DMS79 treated with DMSO at 0.1 percent for 48 hours (cell line): ENCODE results near the gene MKNK1.
A peak's percentile ranks its signal among the peaks of the same experiment; 100 is the strongest.

Source experiments
- DNase-seq: peaks from one replicate; lab custom pipeline; 2025; lab: John Stamatoyannopoulos, UW

Gene MKNK1

DNA sequence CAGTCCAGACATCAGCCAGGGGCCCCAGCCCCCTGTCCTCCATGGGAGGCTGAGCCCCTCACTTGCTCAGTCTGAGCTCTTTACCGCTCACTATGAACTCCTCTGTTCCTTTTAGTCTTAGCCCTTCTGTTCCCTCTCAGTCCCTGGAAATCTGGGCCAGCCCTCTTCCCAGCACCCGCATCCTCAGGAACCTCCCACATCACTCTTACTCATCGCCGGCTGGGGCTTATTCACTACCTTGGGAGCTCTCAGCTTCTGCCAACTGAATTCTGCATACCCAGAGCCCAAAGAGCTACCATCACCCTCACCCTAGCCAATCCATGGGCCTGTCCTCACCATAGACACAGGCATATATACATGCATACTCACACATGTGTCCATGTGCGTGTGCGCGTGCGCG lies 64.1 kb downstream of the MKNK1 start:
- no peak for DNase-seq

GRCh38 chr1:46538147-46538546 lies 65.9 kb downstream of the MKNK1 start:
- DNase-seq, result no peak

DNA sequence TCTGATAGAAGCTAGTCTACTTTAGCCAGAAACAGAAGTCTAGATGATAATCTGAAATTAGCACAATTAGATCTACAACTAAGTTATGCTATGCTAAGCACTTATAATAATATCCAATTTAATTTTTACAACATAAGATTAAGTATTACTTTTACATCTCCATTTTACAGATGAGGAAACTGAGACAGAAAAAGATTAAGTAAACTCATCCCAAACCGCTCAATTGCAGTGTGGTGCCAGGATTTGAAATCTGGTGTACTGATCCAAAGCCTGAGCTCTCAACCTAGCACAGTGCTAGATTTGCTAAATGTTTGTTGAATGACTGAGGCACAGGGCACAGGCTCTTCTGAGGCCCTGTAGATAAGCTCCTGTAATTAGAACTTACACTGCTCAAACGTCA lies 66.4 kb downstream of the MKNK1 start:
- DNase-seq, result no peak

DNA sequence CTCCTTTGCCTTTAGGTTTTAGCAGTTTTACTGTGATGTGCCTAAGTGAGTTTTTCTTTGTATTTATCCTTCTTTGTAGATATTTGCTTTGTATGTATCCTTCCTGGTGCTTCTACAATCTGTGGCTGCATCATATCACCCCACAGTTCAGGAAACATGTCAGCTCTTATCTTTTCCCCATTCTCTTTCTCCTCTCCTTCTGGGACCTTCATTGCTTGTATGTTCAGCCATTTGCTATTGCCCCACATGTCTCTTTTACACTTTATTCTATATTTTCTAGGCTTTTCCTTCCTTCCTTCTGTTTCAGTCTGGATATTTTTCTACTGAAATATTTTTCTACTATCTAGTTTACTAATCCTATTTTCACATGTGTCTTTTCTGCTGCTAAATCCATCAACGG lies 67.5 kb downstream of the MKNK1 start:
- no peak for DNase-seq

GRCh38 chr1:46535063-46535462 lies 69.0 kb downstream of the MKNK1 start:
- DNase-seq, result no peak

GRCh38 chr1:46533179-46533864 lies 70.7 kb downstream of the MKNK1 start:
- peak; percentile 33 for DNase-seq

DNA sequence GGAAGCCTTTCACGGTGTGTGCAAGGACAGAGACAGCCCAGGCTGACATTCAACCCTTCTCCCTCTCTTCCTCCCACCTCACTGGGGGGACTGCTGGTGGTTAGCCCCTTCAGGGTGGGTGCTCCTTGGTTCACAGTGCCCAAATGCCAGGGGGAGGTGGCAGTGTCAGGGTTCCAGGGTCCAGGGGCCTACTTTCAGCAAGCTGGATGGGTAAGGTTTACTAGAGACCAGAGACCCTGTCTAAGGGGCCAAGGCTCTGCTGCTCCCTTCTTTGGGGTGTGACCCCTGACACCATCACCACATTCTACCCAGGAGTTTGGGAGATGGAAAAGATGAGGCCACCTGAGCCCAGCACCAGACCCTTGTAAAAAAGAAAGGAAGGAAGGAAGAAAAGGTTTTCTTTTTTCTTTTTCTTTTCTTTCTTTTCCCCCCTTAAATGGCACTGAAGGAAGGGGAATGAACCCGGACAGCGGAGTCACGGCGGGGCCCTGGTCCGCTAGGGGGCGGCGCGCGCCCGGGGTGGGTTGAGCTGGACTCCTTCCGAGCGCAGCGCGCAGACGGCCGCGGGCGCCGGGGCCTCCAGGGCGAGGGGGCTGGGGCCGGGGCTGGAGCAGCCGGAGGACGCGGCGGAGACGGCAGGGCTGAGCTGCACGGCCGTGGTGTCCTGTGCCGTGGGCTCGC lies 71.4 kb downstream of the MKNK1 start:
- DNase-seq, result peak; percentile 67

DNA sequence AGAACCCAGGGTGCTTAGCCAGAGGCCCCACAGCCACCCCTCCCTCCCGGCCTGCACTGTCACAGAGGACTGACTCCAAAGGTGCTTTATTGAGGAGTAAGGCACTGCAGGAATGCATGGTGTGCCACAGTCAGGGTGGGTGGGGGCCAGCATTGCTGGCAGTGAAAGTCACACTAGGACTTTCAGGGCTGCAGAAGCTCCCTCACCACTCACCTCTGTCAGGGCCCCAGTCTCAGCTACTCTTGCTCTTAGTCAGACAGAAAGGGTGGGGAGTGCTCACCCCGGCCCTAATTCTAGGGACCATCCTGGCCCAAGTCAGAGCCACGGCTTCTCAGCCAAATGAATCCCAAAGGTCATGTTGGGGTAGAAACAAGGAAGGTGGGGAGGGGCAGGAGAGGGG lies 72.0 kb downstream of the MKNK1 start:
- DNase-seq, result no peak

DNA sequence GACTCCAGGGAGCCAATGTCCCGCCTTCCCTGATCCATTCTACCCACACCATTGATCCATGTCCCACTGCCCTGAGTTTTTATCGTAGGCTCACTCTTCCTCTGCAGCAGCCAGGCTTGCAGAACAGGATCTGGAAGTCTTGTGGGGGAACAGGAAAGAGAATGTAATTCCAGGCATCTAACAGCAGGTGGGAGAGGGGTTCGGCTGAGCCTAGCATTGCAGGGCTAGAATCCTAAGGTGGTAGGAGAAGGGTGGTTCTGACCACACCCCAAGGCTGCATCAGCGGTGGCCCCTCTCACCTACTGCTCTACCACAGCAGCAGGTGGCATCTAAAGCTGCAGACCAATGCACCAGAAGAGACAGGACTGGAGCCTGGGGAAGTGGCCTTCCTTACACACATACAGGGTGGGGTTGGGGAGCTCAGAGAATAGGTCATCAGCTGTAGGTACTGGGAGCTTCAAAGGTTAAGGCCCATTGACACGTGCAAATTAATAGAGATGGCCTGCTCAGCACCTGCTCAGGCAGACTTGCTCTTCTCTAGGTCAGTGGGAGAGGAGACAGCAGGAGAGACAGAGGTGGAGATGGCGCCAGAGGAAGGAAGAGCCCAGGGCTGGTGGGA lies 73.2 kb downstream of the MKNK1 start:
- no peak for DNase-seq

DNA sequence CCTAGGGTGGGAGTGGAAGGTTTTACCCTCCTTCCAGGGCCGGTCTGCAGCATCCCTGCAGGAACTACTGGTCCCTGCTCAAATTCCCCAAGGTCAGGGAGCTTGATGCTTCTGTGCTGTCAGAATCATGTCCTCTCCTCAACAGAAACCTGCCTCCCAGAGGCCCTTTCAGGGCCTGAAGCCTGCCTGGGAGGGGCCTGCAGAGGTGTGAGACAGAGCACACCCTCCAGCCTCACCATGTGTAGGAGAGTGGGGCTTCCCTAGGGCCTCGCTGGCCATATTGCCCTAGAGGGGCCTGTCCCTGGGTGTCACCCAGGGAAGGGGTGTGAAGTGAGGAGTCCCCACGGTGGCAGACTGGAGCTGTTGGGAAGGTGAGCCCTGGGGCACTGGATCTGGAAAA lies 73.8 kb downstream of the MKNK1 start:
- DNase-seq, result no peak

DNA sequence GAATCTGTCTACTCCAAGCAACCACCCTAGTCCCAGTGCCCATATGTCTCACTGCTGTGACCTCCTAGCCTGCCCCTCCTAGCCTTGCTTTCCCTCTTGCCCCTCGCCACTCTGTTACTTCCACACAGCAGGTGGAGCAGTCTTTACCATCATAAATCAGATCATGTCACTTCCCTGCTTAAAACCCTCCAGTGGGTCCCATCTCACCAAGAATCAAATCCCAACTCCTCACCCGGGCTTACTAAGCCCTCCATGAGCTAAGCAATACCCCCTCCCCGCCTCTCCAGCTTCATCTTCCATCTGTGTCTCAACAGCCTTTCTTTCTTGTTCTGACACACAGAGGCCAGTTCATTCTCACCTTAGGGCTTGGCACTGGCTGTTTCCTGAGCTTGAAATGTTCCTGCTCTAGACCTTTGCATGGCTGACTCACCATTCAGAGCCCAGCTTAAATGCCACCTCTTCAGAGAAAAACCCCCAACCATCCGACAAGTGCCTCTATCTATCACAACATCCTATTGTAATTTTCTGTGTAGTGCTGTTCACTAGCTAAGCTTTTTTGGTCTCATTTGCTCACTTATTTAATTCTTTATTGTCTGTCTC lies 74.9 kb downstream of the MKNK1 start:
- DNase-seq, result no peak

DNA sequence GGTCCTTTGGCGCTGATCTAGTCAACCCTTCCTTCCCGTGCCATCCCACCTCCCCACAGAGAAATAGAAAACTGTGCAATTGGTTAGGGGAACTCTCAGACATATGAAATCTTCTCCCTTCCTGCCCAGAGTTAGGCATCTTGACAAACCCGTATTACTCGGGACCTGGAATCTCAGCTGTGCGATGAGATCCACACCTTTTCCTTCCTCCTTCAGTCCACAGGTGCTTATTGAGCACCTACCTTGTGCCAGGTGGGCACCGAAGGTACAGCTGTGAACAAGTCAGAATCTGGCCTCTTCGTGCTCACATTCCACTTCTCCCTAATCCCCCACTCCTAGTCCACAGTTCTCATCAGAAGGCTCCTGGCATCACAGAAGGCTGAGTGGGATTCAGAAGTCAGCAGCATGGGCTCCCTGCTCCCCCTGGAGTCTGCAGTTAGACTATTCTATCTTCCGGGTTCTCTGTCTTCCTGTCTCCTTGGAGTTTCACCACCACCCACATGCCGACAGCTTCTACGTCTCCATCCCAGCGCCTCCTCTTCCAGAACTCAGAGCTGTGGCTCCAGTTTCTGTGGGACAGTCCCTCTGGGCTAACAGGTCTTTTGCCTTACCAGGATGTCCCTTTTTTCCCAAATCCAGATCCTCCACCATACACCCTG lies 75.6 kb downstream of the MKNK1 start:
- no peak for DNase-seq

DNA sequence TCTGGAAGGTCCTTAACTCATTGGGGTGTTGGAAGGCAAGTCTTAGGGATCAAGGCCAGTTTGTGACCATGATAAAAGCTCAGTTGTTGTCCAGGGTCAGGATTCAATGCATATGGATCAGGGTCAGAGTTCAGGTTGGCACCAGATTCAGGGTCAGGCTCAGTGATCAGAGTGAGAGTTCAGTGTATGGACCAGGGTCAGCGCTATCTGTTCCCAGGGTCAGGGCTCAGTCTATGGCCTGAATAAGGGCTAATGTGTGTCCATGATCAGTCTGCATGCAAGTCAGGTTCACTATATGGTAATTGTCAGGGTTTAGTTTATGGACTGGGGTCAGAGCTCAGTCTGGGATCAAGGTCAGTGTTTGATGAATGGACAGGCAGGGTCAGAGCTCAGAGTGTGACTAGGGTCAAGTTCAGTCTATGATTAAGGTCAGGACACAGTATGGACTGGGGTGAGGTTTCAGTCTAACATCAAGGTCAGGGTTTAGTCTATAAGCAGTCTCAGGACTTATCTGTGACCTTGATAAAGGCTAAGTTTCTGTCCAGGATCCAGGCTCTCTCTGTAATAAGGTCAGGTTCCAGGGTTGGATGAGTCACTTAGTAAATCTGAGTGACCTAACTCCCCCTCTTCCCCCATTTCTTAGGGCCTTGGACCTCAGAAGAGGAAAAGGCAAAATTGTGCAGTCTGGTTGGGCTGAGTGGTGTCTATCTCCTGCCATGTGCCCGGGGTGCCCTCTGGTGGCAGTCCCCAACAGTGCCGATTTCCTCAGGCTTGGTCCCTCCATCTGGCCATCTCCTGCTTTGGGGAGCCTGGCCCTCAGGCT lies 76.4 kb downstream of the MKNK1 start:
- peak; percentile 85 for DNase-seq

DNA sequence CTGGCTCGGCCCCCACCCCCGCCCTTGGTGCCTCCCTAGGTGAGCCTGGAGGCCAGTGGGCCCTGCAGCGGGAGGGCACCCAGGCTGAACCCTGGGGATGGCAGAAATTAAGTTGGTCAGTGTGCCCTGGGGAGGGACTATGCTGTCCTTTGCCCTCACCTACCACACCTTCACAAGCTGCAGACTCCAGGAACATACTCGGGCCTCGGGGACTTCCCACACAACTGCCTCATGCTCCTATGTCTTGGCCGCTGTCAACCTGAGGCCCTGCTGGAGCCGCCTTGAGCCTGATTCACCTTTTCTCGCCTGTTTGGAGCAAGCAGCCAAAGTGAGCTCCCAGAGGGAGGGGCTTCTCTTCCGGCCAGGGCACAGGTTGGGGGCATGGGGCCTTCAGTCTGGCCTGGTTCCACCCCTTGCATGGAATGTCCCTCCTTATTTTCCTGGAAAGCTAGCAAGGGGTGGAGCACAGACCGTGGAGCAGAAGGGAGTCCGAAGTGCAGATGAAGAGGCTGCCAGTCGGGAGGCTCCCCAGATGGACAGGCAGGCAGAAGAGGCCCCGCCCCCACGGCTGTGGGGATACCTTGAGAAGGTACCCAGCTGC lies 77.3 kb downstream of the MKNK1 start:
- peak; percentile 66 for DNase-seq

DNA sequence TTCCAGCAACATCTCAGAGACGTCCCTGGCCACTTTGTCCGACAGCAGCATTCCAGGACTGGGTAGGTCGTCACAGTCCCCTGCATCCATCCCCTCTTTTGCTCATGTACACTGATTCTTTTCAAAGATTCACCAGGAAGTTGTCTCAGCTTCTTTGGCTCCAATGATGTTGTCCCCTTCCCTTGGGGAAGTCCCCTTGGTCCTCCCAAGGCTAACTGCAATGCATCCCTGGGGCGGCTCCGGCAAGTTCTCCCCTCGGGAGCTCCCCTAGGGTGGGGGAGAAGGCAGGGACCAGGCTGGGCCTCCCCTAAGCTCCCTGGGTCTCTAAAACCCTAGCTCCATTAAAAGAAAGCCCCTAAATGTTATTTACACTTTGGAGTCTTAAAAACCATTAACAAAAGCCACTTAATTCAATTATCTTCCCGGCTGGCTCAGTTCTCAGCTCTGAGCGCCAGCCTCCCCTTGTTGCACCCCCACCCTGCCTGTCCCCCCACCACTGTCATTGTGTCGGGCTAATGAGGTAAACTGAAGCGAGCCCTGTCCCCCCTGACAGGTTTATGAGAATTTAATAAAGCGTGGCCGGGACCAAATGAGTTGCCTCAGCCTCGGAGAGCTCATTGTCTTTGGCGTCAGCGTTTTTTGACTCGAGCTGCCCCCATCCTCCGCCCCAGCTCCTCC lies 77.9 kb downstream of the MKNK1 start:
- peak; percentile 90 for DNase-seq

- peak; percentile 31 for DNase-seq
Measured at GRCh38 chr1:46525253-46525983, 78.7 kb downstream of the MKNK1 start.

DNA sequence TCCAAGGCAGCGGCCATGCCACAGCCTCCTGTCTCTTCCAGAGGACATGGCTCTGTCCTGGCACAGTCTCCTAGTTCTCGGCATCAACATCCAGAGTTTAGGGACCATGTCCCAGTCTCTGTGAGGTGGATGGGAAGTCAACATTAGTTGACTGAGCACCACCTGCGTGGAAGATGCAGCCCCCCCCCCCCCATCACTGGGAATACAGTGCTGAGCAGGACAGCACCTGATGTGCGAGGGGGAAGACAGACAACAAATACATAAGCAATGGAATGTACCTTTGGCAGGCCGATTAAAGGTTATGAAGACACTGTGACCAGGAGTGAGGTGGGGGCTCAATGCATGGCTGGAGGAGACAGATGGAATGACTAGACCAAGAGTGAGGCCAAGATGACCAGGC lies 79.2 kb downstream of the MKNK1 start:
- DNase-seq, result no peak

GRCh38 chr1:46523496-46524353 lies 80.3 kb downstream of the MKNK1 start:
- no peak for DNase-seq

DNA sequence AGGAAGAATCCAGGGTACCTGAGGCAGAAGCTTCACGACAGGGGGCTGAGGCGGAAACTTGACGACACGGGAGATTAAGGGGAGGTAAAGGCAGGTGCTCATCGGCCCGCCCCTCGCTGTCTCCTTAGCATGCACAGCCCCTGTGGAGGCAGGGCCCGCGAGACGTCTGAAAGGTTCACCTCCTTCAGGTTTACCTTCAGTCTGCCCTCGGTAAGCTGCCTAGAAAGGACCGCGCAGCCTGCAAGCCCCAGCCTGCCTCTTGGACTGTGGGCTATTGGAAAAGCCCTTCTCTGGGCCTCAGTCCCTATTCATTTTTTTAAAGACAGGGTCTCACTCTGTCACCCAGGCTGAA lies 81.1 kb downstream of the MKNK1 start:
- peak; percentile 40 for DNase-seq
